Panc1 (cell line): ENCODE results near the gene DUSP1. TPM values are rescaled to one million over a fixed set of nuclear protein-coding genes. Genes with fewer than 3 reads are reported as not detected.

Source experiments
- ATAC-seq: fragments of 200-7000 bp; cut with Tn5 transposase; 2 replicates; pipeline ENCODE4 v1.9.1; 2020; ENCODE audit warnings: mild to moderate bottlenecking, moderate library complexity
- BruUV-seq: library from RNA; stranded (reverse); fragments of 400-500 nt; replicated peaks from 2 replicates; lab custom pipeline; 2021; lab: Mats Ljungman, UMichigan
- CTCF ChIA-PET: fragments of 300-600 bp; sonication (Branson Sonifier 250); formaldehyde crosslinking; loops from one replicate; lab custom pipeline; 2022; ENCODE audit warnings: antibody characterized with exemption; lab: Charles Lee
- POLR2A ChIA-PET: fragments of 300-600 bp; sonication (Branson Sonifier 250); formaldehyde crosslinking; loops from one replicate; lab custom pipeline; 2022; ENCODE audit warnings: antibody characterized with exemption; lab: Charles Lee
- DNase-seq: peaks from one replicate; pipeline ENCODE4 v3.0.0-alpha.2; 2010; ENCODE audit warnings: low read depth, low spot score
- H3K27ac ChIP-seq: 2 replicates; pipeline ENCODE4 v1.5.1; 2011; ENCODE audit warnings: mild to moderate bottlenecking, low read length, inconsistent platforms
- H3K27me3 ChIP-seq: fragments of 200-500 bp; sonication (Bioruptor generic); 2 replicates; pipeline ENCODE4 v1.6.0; 2014; ENCODE audit warnings: low read length, inconsistent platforms; ENCODE audit not compliant: control insufficient read depth, insufficient read depth
- H3K36me3 ChIP-seq: fragments of 200-500 bp; sonication (Bioruptor generic); 2 replicates; pipeline ENCODE4 v1.5.1; 2014; ENCODE audit warnings: inconsistent platforms, mild to moderate bottlenecking, low read length, moderate library complexity; ENCODE audit not compliant: control insufficient read depth, insufficient read depth
- H3K4me1 ChIP-seq: 2 replicates; pipeline ENCODE4 v1.5.1; 2011; ENCODE audit warnings: inconsistent platforms, mild to moderate bottlenecking, low read length, moderate library complexity; ENCODE audit not compliant: control insufficient read depth, insufficient read depth
- H3K4me3 ChIP-seq, 2 experiments: 2 replicates each; pipeline ENCODE4 v1.5.1; 2011 to 2012; ENCODE audit warnings: low read depth in 2 of 2, low read length in 2 of 2, mild to moderate bottlenecking in 2 of 2, inconsistent platforms in 1 of 2, moderate library complexity in 1 of 2
- H3K9me3 ChIP-seq: fragments of 200-500 bp; sonication (Bioruptor generic); 2 replicates; pipeline ENCODE4 v1.5.1; 2014; ENCODE audit warnings: low read depth, mild to moderate bottlenecking, inconsistent platforms, low read length, moderate library complexity; ENCODE audit not compliant: control insufficient read depth, insufficient read depth
- CTCF ChIP-seq: fragments of 450-650 bp; IDR thresholded peaks from 2 replicates; pipeline ENCODE4 v1.5.1; 2017; ENCODE audit warnings: mild to moderate bottlenecking
- POLR2AphosphoS5 ChIP-seq: IDR thresholded peaks from 2 replicates; pipeline ENCODE4 v1.6.1; 2012; ENCODE audit warnings: mild to moderate bottlenecking, low read depth, low read length, moderate library complexity
- REST ChIP-seq, 2 experiments: IDR thresholded peaks; 2 replicates each; pipeline ENCODE4 v1.6.1; 2011 to 2012; ENCODE audit warnings: low read depth in 2 of 2, control low read depth in 1 of 2, low read length in 1 of 2, mild to moderate bottlenecking in 1 of 2, moderate library complexity in 1 of 2; ENCODE audit not compliant: insufficient read depth in 1 of 2
- SIN3A ChIP-seq: IDR thresholded peaks from 2 replicates; pipeline ENCODE4 v1.6.1; 2012; ENCODE audit warnings: low read depth, mild to moderate bottlenecking, low read length, moderate library complexity, borderline replicate concordance; ENCODE audit not compliant: insufficient read depth
- TCF7L2 ChIP-seq: IDR thresholded peaks from 2 replicates; pipeline ENCODE4 v1.6.1; 2011; ENCODE audit warnings: mild to moderate bottlenecking, low read depth, low read length, inconsistent platforms
- in situ Hi-C: cut with HindIII; loops from 2 replicates; pipeline ENCODE4 v1.10.0; 2016; ENCODE audit warnings: low sequenced_read_pairs, low pct_unique_long_range_greater_than_20kb
- intact Hi-C: fragments of 100-400 bp; cut with micrococcal nuclease; formaldehyde crosslinking; loops from one replicate; pipeline ENCODE4 v1.10.0; 2022; ENCODE audit not compliant: unreplicated experiment
- total RNA-seq: library from RNA; stranded (reverse); gene quantifications from one replicate; pipeline ENCODE4 v1.2.1, GENCODE V29; 2021; ENCODE audit not compliant: unreplicated experiment

Gene DUSP1
- total RNA-seq, 1 experiment from 2014 or later = 79.9 TPM

DNA sequence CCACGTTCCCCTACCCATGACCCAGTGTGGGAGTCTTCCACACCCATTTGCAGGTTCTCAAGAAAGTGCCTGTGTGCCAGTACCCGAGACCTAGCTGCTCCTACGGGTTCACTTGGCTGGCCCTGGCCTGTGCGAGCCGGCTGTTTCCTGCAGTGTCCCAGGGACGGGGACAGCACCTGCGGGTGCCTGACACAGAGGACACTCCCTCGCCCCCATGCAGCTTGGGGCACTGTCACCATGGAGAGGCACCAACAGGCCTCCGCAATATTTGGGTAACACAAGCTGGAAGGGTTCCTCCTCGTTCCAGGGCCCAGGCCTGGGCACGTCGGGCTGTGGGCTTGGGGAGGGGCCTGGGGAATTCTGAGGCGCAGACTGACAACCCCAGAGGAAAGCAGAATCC, 41.4 kb downstream of the DUSP1 start:
- in situ Hi-C loops (no loop called here), intact Hi-C loops (no loop called here)
- ChIA-PET CTCF (interaction anchor here (1.3 kb wide), 1 partner anchor 13 kb away, joined by 4 read pairs; no protein-coding TSS in a partner anchor), POLR2A (no interaction called here)
- BruUV-seq = no TSS peak
- Histone ChIP-seq H3K4me1 (peaks cover 15% of the 10 kb centered on the region), H3K27ac (no peak overlapping the region), H3K36me3 (no peaks in the 10 kb centered on the region), H3K9me3 (no peaks in the 10 kb centered on the region), H3K27me3 (no peaks in the 10 kb centered on the region), H3K4me3 (no peak overlapping the region)
- TF ChIP-seq POLR2AphosphoS5 = no peak
- no peak for TF ChIP-seq CTCF
- TF ChIP-seq SIN3A = no peak
- TF ChIP-seq TCF7L2 = no peak
- no peak for TF ChIP-seq REST (IDR thresholded peaks at IDR 0.05; ENCODE audit: insufficient read depth in 1 of 2, low read depth in 2 of 2, low read length in 1 of 2)
- ATAC-seq = no peak
- no peak for DNase-seq

GRCh38 chr5:172728481-172729241, 42.3 kb downstream of the DUSP1 start:
- no peak overlapping the region for H3K4me3 ChIP-seq
- H3K27ac ChIP-seq = no peak overlapping the region
- H3K36me3 ChIP-seq = no peaks in the 10 kb centered on the region
- in situ Hi-C loops = no loop called here
- no peaks in the 10 kb centered on the region for H3K9me3 ChIP-seq
- ATAC-seq (no peak), DNase-seq (no peak)
- intact Hi-C loops = no loop called here
- BruUV-seq = no TSS peak
- H3K4me1 ChIP-seq = peaks cover 9% of the 10 kb centered on the region
- POLR2A ChIA-PET = interaction anchor here (0.6 kb wide), 1 partner anchor 9 kb away, joined by 3 read pairs; no protein-coding TSS in a partner anchor
- CTCF ChIA-PET = interaction anchor here (0.9 to 1.3 kb wide), 2 partner anchors 12 to 30 kb away, joined by 4 read pairs; no protein-coding TSS in a partner anchor
- no peaks in the 10 kb centered on the region for H3K27me3 ChIP-seq
- TF ChIP-seq TCF7L2 (no peak), REST (IDR thresholded peaks at IDR 0.05; ENCODE audit: insufficient read depth in 1 of 2, low read depth in 2 of 2, low read length in 1 of 2) (no peak), CTCF (no peak), SIN3A (no peak), POLR2AphosphoS5 (no peak)
